Suprapubic skin (tissue), 3 donors: ENCODE measurements around the gene KRT35.

Source experiments
- CTCF ChIP-seq, 2 donors: fragments of 200-600 bp in 1 of 2; fragments of 450-650 bp in 1 of 2; sonication (generic) in 1 of 2; IDR thresholded peaks; one replicate each; pipeline ENCODE4 v1.5.1; 2016 to 2019; ENCODE audit warnings: antibody characterized with exemption in 2 of 2, mild to moderate bottlenecking in 1 of 2, moderate library complexity in 1 of 2
- EP300 ChIP-seq: sonication (generic); formaldehyde crosslinking; IDR thresholded peaks from one replicate; pipeline ENCODE4 v1.6.1; 2017; ENCODE audit warnings: antibody characterized with exemption

GRCh38 chr17:41451154-41451728, 29.7 kb downstream of the KRT35 start:
- TF ChIP-seq EP300, result no peak
- TF ChIP-seq CTCF (IDR thresholded peaks at IDR 0.05), result no peak
